Measurements from ENCODE around the gene RAC3. TPM values are rescaled to one million over a fixed set of nuclear protein-coding genes. Genes with fewer than 3 reads are reported as not detected.

The RAC3 gene
- total RNA-seq, 1 donor from 2014 or later, result 41.3 TPM

GRCh38 chr17:82070611-82071010, 39.1 kb downstream of the RAC3 start:
- peaks cover 8% of the 10 kb centered on the region for H3K79me2 ChIP-seq (ENCODE audit: insufficient read depth, low read length)
- no peak for FAIRE-seq

GRCh38 chr17:82072827-82073226, 41.3 kb downstream of the RAC3 start:
- no peaks in the 10 kb centered on the region for H3K9me3 Mint-ChIP-seq (ENCODE audit: unreplicated experiment)
- no peak overlapping the region for H3K9ac ChIP-seq (ENCODE audit: low read length)
- H3K79me2 ChIP-seq (ENCODE audit: insufficient read depth, low read length), result no peaks in the 10 kb centered on the region
- H3K27me3 ChIP-seq (ENCODE audit: insufficient read depth, low read length), result no peaks in the 10 kb centered on the region
- no peaks in the 10 kb centered on the region for H3K36me3 ChIP-seq (ENCODE audit: insufficient read depth, low read length)
- no peaks in the 10 kb centered on the region for H3K9me3 ChIP-seq (ENCODE audit: insufficient read depth, low read depth, low read length)
- DNase-seq (ENCODE audit: low read depth) (no peak), FAIRE-seq (no peak)
- H4K20me1 ChIP-seq (ENCODE audit: insufficient read depth, low read length), result peaks cover 2% of the 10 kb centered on the region
- H3K36me3 Mint-ChIP-seq (ENCODE audit: low read depth, unreplicated experiment), result no peaks in the 10 kb centered on the region
- H3K4me1 Mint-ChIP-seq (ENCODE audit: low read depth, unreplicated experiment), result no peaks in the 10 kb centered on the region
- no peak overlapping the region for H3K4me3 ChIP-seq (ENCODE audit: insufficient read depth, low read depth, low read length)
- no peak overlapping the region for H3K4me2 ChIP-seq (ENCODE audit: low read length)
- H3K27me3 Mint-ChIP-seq (ENCODE audit: low read depth, unreplicated experiment), result peaks cover 3% of the 10 kb centered on the region
- H3K27ac ChIP-seq (ENCODE audit: low read depth, low read length), result no peak overlapping the region
- no peaks in the 10 kb centered on the region for H3K4me1 ChIP-seq (ENCODE audit: insufficient read depth, low read length)
- TF ChIP-seq EZH2 (IDR thresholded peaks at IDR 0.05; ENCODE audit: insufficient read depth, low read length), result no peak
- no peak for TF ChIP-seq CTCF (IDR thresholded peaks at IDR 0.05; ENCODE audit: insufficient read depth, low read depth, low read length)
- H2AFZ ChIP-seq (ENCODE audit: low read depth, low read length), result no peak overlapping the region
- H3K27ac Mint-ChIP-seq (ENCODE audit: unreplicated experiment), result no peak overlapping the region
- no peak overlapping the region for H3K4me3 Mint-ChIP-seq (ENCODE audit: unreplicated experiment)

More at GRCh38 chr17:82070611-82071010, 39.1 kb downstream of the RAC3 start:
- Histone ChIP-seq H3K9ac (ENCODE audit: low read length) (no peak overlapping the region), H3K27me3 (ENCODE audit: insufficient read depth, low read length) (no peaks in the 10 kb centered on the region), H3K36me3 (ENCODE audit: insufficient read depth, low read length) (no peaks in the 10 kb centered on the region), H3K4me1 (ENCODE audit: insufficient read depth, low read length) (peaks cover 6% of the 10 kb centered on the region), H3K27ac (ENCODE audit: low read depth, low read length) (no peak overlapping the region), H4K20me1 (ENCODE audit: insufficient read depth, low read length) (no peaks in the 10 kb centered on the region), H3K4me2 (ENCODE audit: low read length) (no peak overlapping the region), H3K4me3 (ENCODE audit: insufficient read depth, low read depth, low read length) (no peak overlapping the region), H3K9me3 (ENCODE audit: insufficient read depth, low read depth, low read length) (no peaks in the 10 kb centered on the region), H2AFZ (ENCODE audit: low read depth, low read length) (no peak overlapping the region)
- Mint-ChIP-seq H3K27ac (ENCODE audit: unreplicated experiment) (no peak overlapping the region), H3K4me1 (ENCODE audit: low read depth, unreplicated experiment) (no peaks in the 10 kb centered on the region), H3K36me3 (ENCODE audit: low read depth, unreplicated experiment) (no peaks in the 10 kb centered on the region), H3K27me3 (ENCODE audit: low read depth, unreplicated experiment) (peaks cover 3% of the 10 kb centered on the region), H3K4me3 (ENCODE audit: unreplicated experiment) (no peak overlapping the region), H3K9me3 (ENCODE audit: unreplicated experiment) (no peaks in the 10 kb centered on the region)
- TF ChIP-seq CTCF (IDR thresholded peaks at IDR 0.05; ENCODE audit: insufficient read depth, low read depth, low read length), result no peak
- no peak for TF ChIP-seq EZH2 (IDR thresholded peaks at IDR 0.05; ENCODE audit: insufficient read depth, low read length)
- DNase-seq (ENCODE audit: low read depth), result no peak

- DNase-seq (ENCODE audit: low read depth), result no peak
- H3K27ac ChIP-seq (ENCODE audit: low read depth, low read length), result no peak overlapping the region
- no peak overlapping the region for H2AFZ ChIP-seq (ENCODE audit: low read depth, low read length)
- no peaks in the 10 kb centered on the region for H3K9me3 ChIP-seq (ENCODE audit: insufficient read depth, low read depth, low read length)
- no peak overlapping the region for H3K4me3 Mint-ChIP-seq (ENCODE audit: unreplicated experiment)
- no peaks in the 10 kb centered on the region for H3K4me1 Mint-ChIP-seq (ENCODE audit: low read depth, unreplicated experiment)
- H4K20me1 ChIP-seq (ENCODE audit: insufficient read depth, low read length), result peaks cover 6% of the 10 kb centered on the region
- no peak for FAIRE-seq
- no peaks in the 10 kb centered on the region for H3K9me3 Mint-ChIP-seq (ENCODE audit: unreplicated experiment)
- H3K4me3 ChIP-seq (ENCODE audit: insufficient read depth, low read depth, low read length), result no peak overlapping the region
- H3K36me3 Mint-ChIP-seq (ENCODE audit: low read depth, unreplicated experiment), result peaks cover 2% of the 10 kb centered on the region
- no peaks in the 10 kb centered on the region for H3K4me1 ChIP-seq (ENCODE audit: insufficient read depth, low read length)
- TF ChIP-seq CTCF (IDR thresholded peaks at IDR 0.05; ENCODE audit: insufficient read depth, low read depth, low read length), result no peak
- TF ChIP-seq EZH2 (IDR thresholded peaks at IDR 0.05; ENCODE audit: insufficient read depth, low read length), result no peak
- no peak overlapping the region for H3K27ac Mint-ChIP-seq (ENCODE audit: unreplicated experiment)
- peaks cover 3% of the 10 kb centered on the region for H3K27me3 Mint-ChIP-seq (ENCODE audit: low read depth, unreplicated experiment)
- H3K9ac ChIP-seq (ENCODE audit: low read length), result no peak overlapping the region
- no peaks in the 10 kb centered on the region for H3K79me2 ChIP-seq (ENCODE audit: insufficient read depth, low read length)
- no peaks in the 10 kb centered on the region for H3K27me3 ChIP-seq (ENCODE audit: insufficient read depth, low read length)
- H3K36me3 ChIP-seq (ENCODE audit: insufficient read depth, low read length), result no peaks in the 10 kb centered on the region
- H3K4me2 ChIP-seq (ENCODE audit: low read length), result no peak overlapping the region
Observed at GRCh38 chr17:82073446-82073845, 42.0 kb downstream of the RAC3 start.

Measured in astrocyte (in vitro differentiated cells and primary cell).